GM21423 (cell line): ENCODE measurements around the gene ACACB.

Source experiments
- ATAC-seq: cut with Tn5 transposase; IDR thresholded peaks from one replicate; pipeline ENCODE4 v1.9.1; 2021; ENCODE audit warnings: mild to moderate bottlenecking, moderate library complexity; ENCODE audit not compliant: unreplicated experiment

Gene ACACB

DNA sequence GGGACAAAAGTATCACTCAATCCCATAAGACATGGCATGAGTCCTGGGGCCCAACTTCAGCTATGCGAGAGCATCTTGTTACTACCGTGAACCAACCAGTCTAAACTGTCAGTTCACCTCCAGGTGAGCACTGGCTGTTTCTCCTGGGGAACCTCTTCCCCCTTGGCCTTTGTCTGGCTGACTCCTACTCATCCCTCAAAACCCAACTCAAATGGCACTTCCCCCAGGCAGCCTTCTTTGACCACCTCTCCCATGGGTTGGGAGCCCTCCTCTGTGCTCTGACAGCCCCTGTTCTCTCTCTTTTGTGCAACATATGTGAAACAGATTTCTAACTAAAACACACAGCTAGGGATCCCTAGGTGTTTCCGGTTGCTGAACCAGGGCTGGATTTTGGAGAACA lies 155.0 kb downstream of the ACACB start:
- ATAC-seq: no peak

DNA sequence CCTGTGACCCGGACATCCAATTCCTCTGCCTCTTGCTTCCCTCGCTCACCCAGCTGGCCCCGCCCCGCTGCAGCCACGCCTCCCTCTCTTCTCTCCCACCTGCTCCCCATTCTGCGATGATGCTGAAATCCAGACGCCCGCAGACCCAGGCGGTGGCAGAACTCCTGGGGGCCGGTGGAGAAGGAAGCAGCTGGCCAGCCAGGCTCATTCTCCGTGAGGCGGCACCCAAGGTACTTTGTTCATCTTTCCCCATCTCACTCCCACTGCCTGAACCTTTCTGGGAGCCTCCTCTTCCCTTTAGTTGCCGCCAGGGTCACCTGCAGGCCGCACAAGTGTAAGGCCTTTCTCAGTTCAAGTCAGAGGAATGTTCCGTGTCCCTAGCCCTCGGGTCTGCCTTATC lies 157.0 kb downstream of the ACACB start:
- no peak for ATAC-seq

DNA sequence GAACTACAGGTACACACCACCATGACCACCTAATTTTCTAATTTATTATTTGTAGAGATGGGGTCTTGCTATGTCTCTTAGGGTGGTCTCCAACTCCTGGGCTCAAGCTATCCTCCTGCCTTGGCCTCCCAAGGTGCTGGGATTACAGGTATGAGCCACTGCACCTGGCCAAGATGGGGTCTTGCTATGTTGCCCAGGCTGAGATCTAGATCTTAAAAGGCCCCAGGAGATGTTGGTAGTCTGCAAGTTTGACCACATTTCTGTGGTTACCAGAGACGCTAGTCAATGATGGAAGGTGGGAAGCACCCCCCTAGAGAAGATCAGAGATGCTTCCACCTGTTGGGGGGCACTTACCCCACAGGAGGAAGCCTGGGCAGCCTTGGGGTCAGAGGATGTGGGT lies 158.0 kb downstream of the ACACB start:
- ATAC-seq: no peak

DNA sequence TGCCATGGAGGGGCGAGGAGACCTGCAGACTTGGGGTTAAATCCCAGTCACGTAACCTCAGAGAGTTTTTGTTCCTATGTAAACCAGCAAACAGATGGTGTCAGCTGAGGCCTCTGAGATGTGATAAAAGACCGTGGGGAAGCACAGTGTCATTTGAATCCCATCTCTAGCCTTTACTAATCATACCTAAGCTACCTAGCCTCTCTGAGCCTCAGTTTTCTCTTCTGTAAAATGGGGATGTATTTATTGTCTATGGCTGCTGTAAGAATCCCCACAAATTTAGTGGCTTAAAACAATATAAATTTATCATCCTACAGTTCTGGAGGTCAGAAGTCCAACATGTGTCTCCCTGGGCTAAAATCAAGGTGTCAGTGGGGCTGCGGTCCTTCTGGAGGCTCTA lies 158.8 kb downstream of the ACACB start:
- ATAC-seq: no peak

DNA sequence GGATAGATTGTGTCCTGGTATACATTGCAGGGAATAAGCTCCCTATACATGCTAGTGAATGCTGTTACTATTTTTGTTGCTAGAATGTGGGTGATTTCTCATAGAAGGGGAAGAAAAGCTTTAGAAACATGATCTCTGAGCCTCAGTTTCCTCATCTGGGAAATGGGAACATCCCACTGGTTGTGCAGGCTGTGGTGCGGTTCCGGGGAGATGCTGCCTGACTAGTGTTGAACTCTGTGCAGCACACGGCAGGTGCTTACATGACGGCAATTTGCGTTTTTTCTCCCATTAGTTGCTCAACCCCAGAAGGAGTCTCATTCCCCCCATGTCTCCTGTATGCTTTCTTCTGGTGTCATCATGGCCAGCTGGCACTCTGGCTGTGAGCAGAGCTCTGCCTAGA lies 159.8 kb downstream of the ACACB start:
- ATAC-seq: no peak

DNA sequence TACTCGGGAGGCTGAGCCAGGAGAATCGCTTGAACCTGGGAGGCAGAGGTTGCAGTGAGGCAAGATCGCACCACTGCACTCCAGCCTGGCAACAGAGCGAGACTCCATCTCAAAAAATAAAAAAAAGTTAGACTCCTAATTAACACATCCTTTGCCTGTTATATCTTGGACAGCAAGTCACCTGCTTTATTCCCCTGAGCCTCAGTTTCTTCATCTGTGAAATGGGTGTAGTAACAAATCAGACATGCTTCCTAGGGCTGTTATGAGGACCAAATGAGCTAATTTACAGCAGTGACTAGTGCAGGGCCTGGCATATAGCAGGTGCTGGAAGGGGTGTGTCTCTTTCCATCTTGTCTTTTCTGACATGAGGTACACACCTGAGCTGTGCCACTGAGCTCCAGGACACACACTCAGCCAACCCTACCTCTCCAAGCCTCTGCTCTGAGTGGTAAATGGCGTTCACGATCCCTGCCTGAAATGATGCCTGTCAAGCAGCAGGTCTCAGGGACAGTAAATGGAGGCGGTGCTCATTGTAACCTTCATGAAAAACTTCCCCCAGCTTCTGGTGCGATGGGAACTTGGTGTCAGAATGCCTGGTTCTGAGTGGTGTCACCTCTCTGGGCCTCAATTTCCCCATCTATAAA lies 161.0 kb downstream of the ACACB start:
- no peak for ATAC-seq

DNA sequence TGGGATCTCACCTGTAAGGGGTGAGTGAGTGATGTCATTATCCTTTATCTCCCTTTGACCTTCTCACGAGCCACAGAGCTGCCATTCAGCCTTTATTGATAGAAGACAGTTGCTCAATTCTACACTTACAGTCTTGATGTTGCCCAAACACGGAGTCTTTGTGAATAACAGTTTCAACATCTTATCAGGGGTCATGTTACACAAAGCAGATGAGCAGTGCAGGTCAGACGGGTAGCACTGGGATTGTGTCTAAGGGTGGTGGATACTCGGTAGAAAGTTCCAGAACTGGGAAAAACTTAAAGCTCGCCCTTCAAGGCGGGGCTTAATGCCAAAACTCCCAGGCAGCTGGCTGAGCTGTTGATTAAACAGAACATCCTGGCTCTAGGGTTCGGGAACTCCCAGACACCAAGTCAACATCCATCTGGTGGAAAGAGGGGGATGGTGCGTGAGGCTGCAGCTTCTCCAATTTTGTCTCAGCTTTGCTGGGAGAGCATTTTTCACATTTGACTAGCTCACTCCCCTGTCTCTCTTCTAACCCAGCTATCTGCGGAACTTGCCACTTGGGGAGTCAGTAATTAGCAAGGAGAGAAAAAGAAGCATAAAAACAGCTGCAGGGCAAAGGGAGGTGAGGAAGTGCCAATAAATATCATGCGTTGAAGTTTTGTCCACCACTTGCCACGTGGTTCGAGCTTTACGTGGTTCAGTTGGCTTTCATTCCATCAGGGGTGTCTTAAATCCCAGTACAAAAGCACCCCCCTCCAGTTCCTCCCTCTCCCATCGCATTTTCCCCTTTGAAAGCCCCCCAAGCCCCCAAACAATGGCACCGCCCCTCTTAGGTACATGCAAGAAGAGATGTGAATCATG lies 161.7 kb downstream of the ACACB start:
- no peak for ATAC-seq

DNA sequence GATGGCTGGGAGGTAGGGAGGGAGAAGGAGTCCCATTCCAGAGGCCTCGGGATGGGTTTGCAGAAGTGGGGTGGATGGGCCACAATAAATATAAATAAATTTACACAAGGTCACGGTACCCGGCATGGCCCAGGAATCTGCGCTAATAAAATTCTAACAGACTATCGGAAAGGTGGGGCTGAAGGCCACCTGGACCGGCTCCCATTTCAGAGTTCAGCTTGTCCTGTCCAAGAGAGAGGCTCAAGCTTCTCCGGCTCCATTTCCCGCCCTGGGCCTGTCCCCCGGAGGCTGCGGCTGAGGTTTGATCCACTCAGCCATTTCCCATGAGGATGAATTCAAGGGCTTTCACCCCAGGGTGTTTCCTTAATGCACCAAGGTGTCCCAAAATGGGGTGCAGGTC lies 162.5 kb downstream of the ACACB start:
- no peak for ATAC-seq

DNA sequence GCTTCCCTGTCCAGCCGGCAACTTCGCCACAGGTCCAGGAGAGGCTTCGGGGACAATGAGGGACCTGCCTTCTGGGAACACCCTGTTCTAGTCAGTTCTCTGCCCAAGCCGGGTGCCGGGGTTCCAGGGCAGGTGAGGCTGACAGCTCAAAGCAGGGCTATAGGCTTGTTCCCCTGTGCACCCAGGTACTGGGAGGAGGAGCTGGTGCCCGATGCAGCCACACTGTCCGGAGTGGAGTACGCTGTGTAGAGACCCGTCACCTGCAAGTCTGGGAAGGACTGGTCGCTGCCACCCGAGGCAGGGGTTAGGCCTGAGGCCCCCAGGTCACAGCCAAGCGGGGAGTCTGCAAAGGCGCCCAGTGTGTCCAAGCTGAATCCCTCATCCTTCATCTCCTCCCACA lies 163.1 kb downstream of the ACACB start:
- ATAC-seq: no peak

DNA sequence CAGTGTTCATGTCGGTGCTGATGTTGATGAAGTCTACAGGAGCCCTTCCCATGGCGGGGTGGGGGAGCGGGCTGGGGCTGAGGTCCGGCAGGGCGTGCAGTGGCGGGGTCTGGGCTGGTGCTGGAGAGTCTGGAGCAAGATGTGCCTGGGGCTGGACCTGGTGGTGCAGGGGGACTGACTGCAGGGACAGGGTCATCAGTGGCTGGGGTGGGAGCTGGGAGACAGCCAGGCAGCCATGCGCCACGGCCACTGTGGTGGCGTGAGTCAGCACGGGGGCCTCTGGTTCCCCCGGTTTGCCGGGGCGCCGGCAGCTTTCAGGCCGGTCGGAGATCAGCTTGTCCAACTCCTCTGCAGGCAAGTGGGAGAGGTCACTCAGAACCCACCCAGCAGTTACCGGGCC lies 165.1 kb downstream of the ACACB start:
- no peak for ATAC-seq

DNA sequence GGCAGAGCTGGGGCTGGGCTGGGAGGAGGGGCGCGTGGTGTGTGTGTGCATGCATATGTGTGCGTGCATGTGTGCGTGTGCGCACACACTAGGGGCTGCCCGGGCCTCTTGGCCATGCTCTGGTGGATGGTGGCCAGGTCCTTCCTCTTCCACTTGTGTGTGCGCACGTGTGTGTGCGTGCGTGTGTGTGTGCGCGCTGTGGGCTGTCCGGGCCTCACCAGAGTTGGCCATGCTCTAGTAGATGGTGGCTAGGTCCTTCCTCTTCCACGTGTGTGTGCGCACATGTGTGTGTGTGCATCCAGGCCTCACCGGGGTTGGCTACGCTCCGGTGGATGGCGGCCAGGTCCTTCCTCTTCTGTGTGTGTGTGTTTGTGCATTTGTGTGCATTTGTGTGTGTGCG lies 168.0 kb downstream of the ACACB start:
- no peak for ATAC-seq

DNA sequence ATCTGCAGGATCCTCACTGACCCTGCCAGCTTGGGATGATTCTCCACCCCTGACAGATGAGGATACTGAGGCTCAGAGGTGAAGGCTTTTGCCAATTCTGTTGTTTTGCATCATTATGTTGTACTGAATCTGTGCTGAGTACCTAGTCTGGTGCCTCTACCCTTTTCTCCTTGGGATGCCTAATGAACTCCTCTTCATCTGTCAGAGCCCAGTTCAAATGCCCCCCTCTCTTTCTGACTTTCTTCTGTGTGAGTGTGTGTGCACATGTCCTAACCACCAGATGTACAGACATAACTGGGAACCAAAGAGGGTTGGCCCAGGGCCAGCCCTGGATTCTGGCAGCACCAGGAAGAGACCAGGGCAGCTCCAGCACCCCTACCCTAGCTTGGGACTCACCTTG lies 169.9 kb downstream of the ACACB start:
- no peak for ATAC-seq

DNA sequence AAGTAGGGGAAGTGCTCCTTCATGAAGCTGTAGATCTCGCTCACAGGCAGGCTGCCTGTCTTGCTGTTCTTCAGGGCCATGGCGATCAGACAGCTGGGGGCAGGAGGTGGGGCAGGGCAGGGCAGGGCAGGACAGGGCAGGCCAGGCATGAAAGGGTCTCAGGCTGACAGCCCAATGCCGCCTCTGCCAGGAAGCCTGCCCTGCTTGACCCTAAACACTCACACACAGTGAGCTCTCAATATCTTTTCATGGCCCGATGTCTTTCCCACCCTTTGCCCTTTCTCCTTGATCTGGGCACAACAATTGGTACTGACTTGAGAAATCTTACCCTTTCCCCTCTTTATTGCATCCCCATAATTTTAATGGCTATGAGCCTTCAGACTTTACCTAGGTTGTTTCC lies 170.3 kb downstream of the ACACB start:
- ATAC-seq: no peak

DNA sequence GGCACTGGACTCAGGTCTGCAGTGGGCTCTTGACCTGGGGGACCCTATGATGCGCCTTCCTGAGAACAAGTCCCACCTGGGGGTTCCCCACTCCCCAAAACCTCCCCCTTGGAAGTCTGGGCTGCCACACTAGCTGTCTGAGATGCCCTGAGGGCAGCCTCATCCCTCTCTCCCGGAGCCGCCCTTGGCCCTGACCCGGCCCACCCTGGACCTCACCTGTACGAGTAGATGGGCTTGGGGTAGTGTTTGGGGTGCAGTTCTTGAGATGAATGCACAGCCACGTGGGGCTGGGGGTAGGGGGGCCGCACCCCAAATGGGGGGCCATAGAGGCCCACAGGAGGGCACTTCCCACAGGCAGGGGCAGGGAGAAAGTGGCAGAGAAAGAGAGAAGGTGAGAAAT lies 170.8 kb downstream of the ACACB start:
- no peak for ATAC-seq

DNA sequence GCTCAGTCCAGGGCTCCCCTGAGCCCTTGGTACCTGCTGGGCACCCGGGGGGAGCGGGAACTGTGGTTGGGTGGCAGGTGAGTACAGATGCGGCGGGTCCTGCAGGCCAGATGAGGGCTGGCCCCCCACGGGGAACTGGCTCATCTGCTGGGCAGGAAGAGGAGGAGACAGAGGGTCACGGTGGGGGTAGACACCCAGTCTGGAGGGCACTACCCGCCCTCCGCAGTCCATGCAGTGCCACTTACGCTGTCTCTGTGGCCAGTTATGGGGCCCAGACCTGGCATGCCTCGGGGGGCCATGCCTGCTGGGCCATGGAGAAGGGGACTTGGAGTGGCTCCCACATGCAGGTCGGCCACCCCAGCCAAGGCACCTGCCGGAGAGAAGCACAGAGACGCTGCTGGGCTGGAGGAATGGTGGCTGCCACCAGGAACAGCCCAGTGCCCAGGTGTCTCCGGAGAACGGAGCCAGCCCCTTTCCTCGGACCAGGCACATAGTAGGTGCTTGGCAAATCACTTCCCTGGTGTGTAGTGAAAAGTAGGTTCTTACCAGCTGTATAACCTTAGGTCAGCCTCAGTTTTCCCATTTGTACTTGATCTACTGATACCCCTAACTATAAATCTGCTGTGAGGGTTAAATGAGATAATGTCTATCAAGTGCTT lies 171.6 kb downstream of the ACACB start:
- no peak for ATAC-seq

DNA sequence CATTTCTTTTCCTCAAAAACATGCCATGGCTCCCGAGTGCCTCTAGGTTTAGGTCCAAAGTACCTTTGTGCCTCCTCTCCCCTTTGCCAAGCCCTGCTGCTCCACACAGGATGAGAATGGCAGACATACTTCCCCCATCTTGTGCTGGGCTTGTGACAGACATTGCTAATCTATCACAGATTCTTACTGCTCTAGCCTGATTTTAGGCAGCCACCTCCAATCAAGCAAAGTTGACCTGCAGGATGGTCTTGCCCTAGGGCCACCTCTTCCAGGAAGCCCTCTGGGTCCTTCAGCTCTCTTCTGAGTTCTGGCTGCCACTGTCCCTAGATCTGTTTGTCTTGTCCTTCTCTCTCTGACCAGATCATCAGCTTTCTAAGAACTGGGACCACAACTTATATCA lies 172.2 kb downstream of the ACACB start:
- no peak for ATAC-seq

DNA sequence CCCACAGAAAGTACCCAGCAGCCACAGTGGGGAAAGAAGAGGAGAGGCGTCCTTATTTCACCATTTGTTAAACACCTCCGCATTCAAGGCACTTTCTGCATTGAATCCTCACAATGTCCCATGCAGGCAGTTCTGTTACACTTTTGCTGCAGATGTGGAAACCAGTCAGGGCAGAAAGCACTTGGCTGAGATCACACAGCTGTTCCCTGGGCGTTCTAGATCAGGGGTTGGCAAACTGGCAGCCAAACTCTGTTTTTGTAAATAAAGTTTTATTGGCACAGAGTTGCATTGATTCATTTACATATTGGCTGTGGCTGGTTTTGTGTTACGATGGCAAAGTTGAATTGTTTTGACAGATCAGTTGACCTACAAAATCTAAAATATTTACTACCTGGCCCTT lies 172.6 kb downstream of the ACACB start:
- no peak for ATAC-seq

DNA sequence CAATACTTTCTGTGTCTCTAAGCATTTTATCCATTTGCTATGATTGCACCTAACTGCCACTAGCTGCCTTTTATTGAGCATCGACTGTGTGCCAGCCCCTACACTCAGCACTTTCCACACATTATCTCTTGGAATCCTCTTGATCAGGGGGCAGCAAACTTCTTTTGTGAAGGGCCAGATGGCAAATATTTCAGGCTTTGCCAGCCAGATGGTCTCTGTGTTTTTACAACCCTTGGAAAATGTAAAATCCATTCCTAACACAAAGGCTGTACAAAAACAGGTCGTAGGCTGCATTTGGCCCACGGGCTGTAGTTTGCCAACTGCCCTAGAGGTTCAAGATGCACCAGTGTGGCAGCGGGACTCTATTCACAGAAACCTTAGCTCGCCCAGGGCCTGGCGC lies 173.2 kb downstream of the ACACB start:
- ATAC-seq: no peak

DNA sequence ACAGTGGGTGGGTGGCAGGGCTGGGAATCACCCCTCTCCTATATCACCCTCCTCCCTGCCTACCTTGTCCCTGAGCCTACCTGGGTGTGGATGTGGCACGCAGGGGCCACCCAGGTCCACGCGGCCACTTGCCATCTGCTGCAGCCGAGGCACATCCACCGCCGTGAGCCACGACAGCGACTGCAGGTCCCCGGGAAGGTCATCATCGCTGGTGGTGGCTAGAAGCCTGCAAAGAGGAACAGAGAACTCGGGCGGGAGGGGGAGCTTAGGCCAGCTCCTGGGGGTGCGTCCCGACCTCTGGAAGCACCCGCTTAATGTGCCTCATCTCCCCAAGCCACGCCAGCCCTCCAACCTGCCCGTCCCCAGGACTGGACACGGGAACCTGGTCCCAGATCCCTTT lies 173.7 kb downstream of the ACACB start:
- ATAC-seq: no peak

DNA sequence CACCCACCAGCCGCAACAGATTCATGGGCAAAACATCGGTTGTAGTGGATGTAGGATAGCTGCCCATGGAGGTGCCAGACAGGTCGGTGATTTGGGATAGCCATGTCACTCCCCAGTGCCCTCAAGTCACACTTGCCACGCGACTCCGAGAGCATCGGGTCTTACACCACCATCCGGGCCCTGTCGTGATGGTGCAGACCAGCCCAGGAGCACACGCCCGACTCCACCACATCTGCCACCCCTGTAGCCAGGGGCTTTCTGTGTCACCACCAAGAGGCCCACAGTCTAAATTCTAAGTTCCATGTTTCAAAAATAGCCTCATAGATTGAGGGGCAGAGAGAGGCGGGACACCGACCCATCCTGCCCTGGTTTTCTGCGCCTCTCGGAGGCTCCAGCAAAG lies 174.7 kb downstream of the ACACB start:
- no peak for ATAC-seq

DNA sequence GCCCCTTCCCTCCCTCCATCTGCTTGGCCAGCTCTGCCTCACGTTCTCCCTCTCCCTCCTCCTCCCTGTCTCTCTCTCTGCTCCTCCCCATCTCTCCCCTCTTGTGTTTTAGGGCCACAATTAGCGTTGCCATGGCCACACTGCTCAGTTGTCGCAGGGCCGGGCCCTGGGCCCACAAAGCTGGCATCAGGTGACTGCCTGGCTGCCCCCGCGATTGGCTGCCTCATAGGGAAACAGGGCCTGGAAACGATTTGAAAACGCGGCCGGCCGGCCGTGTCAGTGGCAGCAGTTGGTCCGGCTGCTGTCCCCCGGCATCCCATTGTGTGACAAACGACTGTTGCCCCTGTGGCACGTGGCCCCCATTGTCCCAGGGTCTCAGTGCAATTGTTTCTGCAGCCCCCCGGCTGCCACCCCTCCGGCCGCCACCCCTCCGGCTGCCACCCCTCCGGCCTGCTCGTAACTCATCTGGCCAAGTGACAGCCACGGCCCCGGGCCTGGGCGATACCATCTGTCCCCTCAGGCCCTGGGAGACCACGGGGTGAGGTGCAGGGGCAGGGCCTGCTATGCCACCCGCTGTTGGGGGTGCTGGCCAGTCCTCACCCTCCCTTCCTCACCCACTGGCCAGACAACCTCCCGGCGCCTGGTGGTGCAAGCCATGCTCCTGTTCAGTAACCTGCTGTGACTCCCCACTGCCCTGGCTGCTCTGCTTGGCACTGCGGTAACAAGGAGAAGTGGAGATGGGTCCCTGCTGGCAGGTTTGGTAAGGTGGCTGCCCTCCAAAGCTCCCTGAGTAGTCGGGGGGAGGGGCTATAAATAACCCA lies 175.3 kb downstream of the ACACB start:
- no peak for ATAC-seq
